Measurements from ENCODE around the gene TMEM100.
A peak's percentile ranks its signal among the peaks of the same experiment; 100 is the strongest.

Gene TMEM100

DNA sequence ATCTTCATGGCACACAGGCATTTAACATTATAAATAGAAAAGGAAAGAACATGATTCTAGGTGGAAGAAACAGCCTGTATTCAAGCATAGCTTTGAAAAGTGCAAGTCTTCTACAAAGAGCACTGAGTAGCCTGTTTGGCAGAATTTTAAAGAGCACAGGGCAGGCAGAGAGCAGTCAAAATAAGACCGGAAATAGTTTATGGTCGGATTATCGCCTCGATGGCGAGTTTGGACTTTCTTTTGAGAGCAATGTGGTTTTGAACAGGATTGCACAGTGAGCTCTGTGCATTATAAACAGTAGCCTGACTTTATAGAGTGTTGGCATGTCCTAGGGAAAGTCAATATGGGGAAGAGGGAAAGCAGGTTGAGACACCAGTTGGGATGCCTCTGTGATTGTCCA is 6.2 kb upstream of the TMEM100 start:
- Histone ChIP-seq H3K27me3 (ENCODE audit: low read depth, low read length) (no peaks in the 10 kb centered on the region), H3K36me3 (ENCODE audit: control insufficient read depth in 1 of 2, insufficient read depth in 2 of 2, low read length in 2 of 2) (no peaks in the 10 kb centered on the region), H3K9me3 (ENCODE audit: control insufficient read depth in 1 of 2, low read length in 2 of 2) (no peaks in the 10 kb centered on the region), H3K4me3 (ENCODE audit: low read depth in 1 of 2, low read length in 2 of 2) (no peak overlapping the region), H3K27ac (ENCODE audit: low read length) (no peak overlapping the region), H3K4me1 (ENCODE audit: control insufficient read depth in 1 of 2, insufficient read depth in 2 of 2, low read length in 2 of 2) (peaks cover 18 to 52% of the 10 kb centered on the region in 2 donors)

DNA sequence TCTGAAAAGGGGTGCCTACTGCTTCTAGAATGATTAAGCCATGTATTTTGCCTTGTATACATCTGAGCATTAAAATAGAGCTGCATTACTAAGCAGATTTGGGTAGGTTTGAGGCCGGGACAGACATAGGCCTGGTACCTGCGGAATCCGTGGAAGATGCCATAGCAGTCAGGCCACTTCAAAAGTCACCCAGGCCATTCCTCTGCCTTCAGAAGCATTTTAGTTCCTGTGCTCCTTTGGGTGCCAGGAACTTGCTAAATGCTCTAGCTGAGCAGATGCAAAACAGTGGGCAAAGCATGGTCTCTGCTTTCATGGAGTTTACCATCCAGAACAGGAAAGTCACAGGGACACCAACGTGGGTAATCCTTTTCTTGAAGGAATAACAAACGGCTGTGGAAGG is 5.7 kb upstream of the TMEM100 start:
- H3K4me3 ChIP-seq (ENCODE audit: low read depth in 1 of 2, low read length in 2 of 2): no peak overlapping the region
- H3K36me3 ChIP-seq (ENCODE audit: control insufficient read depth in 1 of 2, insufficient read depth in 2 of 2, low read length in 2 of 2): no peaks in the 10 kb centered on the region
- H3K4me1 ChIP-seq (ENCODE audit: control insufficient read depth in 1 of 2, insufficient read depth in 2 of 2, low read length in 2 of 2): peaks cover 16 to 48% of the 10 kb centered on the region in 2 donors
- H3K27ac ChIP-seq (ENCODE audit: low read length): no peak overlapping the region
- H3K27me3 ChIP-seq (ENCODE audit: low read depth, low read length): no peaks in the 10 kb centered on the region
- H3K9me3 ChIP-seq (ENCODE audit: control insufficient read depth in 1 of 2, low read length in 2 of 2): no peaks in the 10 kb centered on the region

DNA sequence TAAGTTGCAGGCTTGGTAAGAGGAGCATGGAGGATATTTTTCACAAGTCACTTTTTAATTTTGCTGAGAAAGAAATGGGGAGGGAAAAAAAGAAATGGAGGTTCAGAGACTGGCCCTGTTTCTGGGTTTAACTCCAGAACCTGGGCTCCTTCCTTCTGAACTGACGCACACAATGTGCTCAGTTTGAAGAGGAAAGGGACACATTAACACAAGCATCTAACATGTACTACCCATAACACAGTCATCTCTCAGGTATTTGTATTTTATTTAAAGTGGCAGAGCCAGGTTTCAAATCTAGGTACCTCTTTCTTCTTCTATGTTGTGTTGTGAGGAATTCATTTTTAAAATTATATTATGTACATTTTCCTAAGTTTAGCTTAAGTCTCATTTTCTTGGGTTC is 5.3 kb upstream of the TMEM100 start:
- Histone ChIP-seq H3K36me3 (ENCODE audit: control insufficient read depth in 1 of 2, insufficient read depth in 2 of 2, low read length in 2 of 2) (no peaks in the 10 kb centered on the region), H3K4me1 (ENCODE audit: control insufficient read depth in 1 of 2, insufficient read depth in 2 of 2, low read length in 2 of 2) (peaks cover 16 to 43% of the 10 kb centered on the region in 2 donors), H3K4me3 (ENCODE audit: low read depth in 1 of 2, low read length in 2 of 2) (no peak overlapping the region), H3K27ac (ENCODE audit: low read length) (peak overlapping the region; percentile 57), H3K27me3 (ENCODE audit: low read depth, low read length) (no peaks in the 10 kb centered on the region), H3K9me3 (ENCODE audit: control insufficient read depth in 1 of 2, low read length in 2 of 2) (no peaks in the 10 kb centered on the region)

DNA sequence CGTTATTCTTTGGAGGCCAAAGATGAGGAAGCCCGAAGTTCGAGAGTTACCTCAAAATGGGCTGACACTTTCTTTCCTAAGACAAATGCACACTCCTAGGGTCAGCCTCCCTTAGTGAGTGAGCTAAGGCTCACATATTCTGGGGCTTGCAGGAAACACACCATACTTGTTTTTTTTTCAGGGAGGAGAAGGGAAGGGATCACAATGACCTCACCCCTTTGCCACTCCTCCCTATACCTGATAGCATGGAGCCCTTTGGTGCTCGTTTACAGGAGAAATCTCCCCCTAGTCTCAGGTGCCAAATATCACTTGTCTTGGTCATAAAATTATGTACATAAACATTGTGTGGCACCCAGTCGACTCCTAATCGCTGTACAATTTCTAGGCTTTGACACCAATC is 4.6 kb upstream of the TMEM100 start:
- Histone ChIP-seq H3K4me1 (ENCODE audit: control insufficient read depth in 1 of 2, insufficient read depth in 2 of 2, low read length in 2 of 2) (peaks cover 16 to 39% of the 10 kb centered on the region in 2 donors), H3K27ac (ENCODE audit: low read length) (peak overlapping the region; percentile 57)

DNA sequence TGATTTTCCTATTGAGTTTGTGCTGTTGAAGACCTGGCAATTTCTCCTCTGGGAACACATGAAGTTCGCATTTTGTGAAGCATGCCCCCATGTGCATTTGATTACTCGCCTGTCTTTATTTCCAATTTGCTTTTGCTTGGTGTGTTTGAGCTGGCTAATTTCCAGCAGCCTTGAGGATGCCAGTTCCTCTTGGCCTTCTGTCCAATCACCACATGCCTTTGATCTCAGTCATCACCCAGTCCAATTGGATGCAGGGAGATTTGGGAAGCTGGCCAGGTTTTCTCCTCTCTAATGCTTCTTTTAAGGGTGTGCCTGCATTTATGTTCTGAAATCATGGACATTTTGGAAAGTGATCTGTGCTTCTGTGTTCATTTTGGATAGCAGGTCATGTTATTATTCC is 3.8 kb upstream of the TMEM100 start:
- no peak overlapping the region for H3K4me3 ChIP-seq (ENCODE audit: low read depth in 1 of 2, low read length in 2 of 2)
- H3K9me3 ChIP-seq (ENCODE audit: control insufficient read depth in 1 of 2, low read length in 2 of 2): no peaks in the 10 kb centered on the region
- H3K27me3 ChIP-seq (ENCODE audit: low read depth, low read length): no peaks in the 10 kb centered on the region
- H3K4me1 ChIP-seq (ENCODE audit: control insufficient read depth in 1 of 2, insufficient read depth in 2 of 2, low read length in 2 of 2): peaks cover 16 to 33% of the 10 kb centered on the region in 2 donors
- H3K36me3 ChIP-seq (ENCODE audit: control insufficient read depth in 1 of 2, insufficient read depth in 2 of 2, low read length in 2 of 2): no peaks in the 10 kb centered on the region
- H3K27ac ChIP-seq (ENCODE audit: low read length): peak overlapping the region; percentile 57

More for the DNA sequence above, 4.6 kb upstream of the TMEM100 start:
- no peaks in the 10 kb centered on the region for H3K36me3 ChIP-seq (ENCODE audit: control insufficient read depth in 1 of 2, insufficient read depth in 2 of 2, low read length in 2 of 2)
- no peaks in the 10 kb centered on the region for H3K27me3 ChIP-seq (ENCODE audit: low read depth, low read length)
- no peak overlapping the region for H3K4me3 ChIP-seq (ENCODE audit: low read depth in 1 of 2, low read length in 2 of 2)
- no peaks in the 10 kb centered on the region for H3K9me3 ChIP-seq (ENCODE audit: control insufficient read depth in 1 of 2, low read length in 2 of 2)

DNA sequence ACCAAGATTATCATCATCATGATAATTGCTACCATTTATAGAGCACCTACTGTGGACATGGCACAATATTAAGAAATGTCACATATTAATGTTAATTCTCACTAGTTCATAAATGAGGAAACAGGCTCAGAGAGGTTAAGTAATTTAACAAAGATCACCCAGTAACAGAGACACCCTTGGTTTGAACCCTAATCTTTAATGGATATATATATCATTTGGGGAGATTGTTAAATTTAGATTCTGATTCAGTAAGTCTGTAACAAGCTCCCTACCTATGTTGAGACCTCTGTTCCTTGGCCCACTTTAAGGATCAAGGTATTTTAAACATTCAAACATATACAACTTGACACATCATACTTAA is 804 bp upstream of the TMEM100 start:
- Histone ChIP-seq H3K27me3 (ENCODE audit: low read depth, low read length) (no peaks in the 10 kb centered on the region), H3K4me3 (ENCODE audit: low read depth in 1 of 2, low read length in 2 of 2) (peak overlapping the region; percentile 58 to 78), H3K27ac (ENCODE audit: low read length) (peak overlapping the region; percentile 84), H3K36me3 (ENCODE audit: control insufficient read depth in 1 of 2, insufficient read depth in 2 of 2, low read length in 2 of 2) (no peaks in the 10 kb centered on the region), H3K9me3 (ENCODE audit: control insufficient read depth in 1 of 2, low read length in 2 of 2) (no peaks in the 10 kb centered on the region), H3K4me1 (ENCODE audit: control insufficient read depth in 1 of 2, insufficient read depth in 2 of 2, low read length in 2 of 2) (peaks cover 13 to 27% of the 10 kb centered on the region in 2 donors)

DNA sequence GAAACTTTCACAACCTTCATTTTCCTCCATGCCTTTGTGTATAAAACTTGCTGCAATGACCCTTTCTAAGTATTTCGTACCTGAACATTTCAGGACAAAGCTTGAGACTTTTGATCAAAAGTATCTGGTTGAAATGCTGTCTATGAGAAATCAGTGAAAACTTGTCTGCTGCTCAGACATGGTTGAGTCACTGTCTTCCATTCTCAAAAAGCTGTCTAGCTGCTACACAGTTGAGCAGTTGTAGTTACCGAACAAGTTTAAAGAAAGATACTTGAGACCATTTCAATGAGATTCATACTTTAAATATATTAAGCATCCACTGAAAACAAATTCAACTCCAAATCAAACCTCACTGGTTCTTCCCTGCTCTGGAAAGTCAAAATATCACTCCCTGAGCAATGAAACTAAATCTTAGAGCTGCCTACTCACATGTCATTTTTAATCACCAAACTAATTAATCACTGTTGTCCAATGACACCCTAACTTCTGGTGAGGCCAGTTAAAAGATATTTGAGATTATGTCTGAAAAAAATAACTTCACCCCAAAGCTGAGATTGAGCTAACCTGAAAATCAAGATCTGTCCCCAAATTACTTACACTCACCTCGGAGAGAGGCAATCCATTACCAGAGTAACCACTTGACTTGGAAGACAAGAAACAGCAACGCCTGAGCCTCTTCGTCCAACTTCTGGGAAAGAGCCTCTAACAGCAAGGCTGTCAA is 488 bp downstream of the TMEM100 start:
- H3K9me3 ChIP-seq (ENCODE audit: control insufficient read depth in 1 of 2, low read length in 2 of 2): no peaks in the 10 kb centered on the region
- peak overlapping the region; percentile 84 for H3K27ac ChIP-seq (ENCODE audit: low read length)
- peak overlapping the region; percentile 58 to 78 for H3K4me3 ChIP-seq (ENCODE audit: low read depth in 1 of 2, low read length in 2 of 2)
- no peaks in the 10 kb centered on the region for H3K36me3 ChIP-seq (ENCODE audit: control insufficient read depth in 1 of 2, insufficient read depth in 2 of 2, low read length in 2 of 2)
- peaks cover 8 to 28% of the 10 kb centered on the region in 2 donors for H3K4me1 ChIP-seq (ENCODE audit: control insufficient read depth in 1 of 2, insufficient read depth in 2 of 2, low read length in 2 of 2)
- no peaks in the 10 kb centered on the region for H3K27me3 ChIP-seq (ENCODE audit: low read depth, low read length)

DNA sequence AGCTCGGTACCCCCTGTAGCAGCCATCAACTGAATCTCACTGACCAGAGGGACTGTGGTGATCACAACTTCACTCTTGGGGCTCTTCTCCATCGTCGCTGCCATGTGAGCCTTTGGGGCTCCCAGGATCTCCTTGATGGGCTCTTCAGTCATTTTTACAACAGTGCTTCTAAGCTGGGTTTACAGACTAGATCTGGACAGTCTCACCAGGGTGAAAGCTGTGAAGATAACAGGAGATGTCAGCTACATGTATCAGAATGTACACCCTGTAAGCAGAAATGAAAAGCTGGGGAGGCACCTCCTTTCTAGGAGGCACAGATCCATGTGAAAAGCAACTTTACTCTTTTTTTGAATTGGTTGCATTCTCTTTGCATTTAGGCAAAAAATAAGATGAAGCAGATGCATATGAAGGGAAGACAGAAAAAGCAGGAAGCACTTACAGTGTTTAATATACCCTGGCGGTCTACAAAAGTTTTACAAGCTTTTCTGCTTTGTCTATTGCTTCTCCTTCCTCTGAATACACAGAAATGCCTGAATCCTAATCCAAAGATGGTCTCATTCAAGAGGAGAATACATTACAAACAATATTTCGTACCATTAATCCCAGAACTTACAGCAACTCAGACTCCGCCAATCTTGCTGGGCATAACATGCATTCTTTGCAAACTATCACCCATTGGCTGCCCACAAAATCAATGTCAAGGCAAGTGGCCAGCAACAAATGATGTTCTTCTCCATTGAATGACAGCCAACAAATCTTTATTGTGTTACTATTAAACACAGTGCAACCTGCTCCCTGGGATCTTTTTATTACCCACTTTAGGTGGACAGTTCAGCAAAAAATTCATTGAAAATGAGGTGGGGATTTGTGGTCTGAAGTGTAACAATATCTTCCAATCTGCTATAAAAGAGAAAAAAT is 1.5 kb downstream of the TMEM100 start:
- Histone ChIP-seq H3K27me3 (ENCODE audit: low read depth, low read length) (no peaks in the 10 kb centered on the region), H3K36me3 (ENCODE audit: control insufficient read depth in 1 of 2, insufficient read depth in 2 of 2, low read length in 2 of 2) (no peaks in the 10 kb centered on the region), H3K9me3 (ENCODE audit: control insufficient read depth in 1 of 2, low read length in 2 of 2) (no peaks in the 10 kb centered on the region), H3K27ac (ENCODE audit: low read length) (no peak overlapping the region), H3K4me1 (ENCODE audit: control insufficient read depth in 1 of 2, insufficient read depth in 2 of 2, low read length in 2 of 2) (peaks cover under 1 to 20% of the 10 kb centered on the region in 2 donors), H3K4me3 (ENCODE audit: low read depth in 1 of 2, low read length in 2 of 2) (peak overlapping the region; percentile 58 to 78)

DNA sequence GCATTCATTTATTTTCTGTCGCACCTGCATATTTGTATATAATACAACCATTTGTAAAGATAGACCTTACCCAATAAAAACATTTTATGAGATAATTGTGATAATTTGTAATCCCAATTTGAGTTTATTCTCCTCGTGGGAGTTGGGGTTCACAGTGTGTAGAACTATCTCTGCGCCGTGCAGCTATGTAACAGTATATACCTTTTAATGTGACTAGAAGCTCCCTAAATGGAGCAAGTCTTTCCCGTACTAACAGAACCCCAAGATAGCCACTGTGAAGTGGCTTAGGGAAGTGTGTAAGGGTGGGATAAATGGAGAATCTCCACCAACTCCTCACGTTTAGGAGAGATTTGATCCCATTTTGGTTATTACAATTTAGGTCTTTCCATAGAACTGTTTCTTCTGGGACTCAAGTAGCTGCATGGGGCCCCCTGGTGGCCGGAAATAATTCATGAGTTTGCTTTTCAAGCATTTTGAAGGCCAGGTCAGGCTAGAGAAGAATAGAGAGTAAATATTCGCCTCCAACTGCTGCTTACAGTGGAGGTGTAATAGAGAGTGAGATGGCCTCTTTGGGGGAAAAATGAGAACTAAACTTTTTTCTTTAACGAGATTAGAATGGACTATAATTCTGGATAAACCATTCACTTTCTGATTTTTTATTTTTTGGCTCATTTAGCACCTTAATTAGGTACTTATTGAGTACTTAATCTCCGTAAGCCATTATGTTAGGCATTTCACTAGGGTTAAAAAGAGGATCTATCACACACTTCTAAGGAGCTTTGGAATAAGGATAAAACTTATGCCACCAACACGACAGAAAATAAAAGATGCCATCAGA is 4.5 kb downstream of the TMEM100 start:
- Histone ChIP-seq H3K27ac (ENCODE audit: low read length) (no peak overlapping the region), H3K4me1 (ENCODE audit: control insufficient read depth in 1 of 2, insufficient read depth in 2 of 2, low read length in 2 of 2) (peaks cover 0 to 14% of the 10 kb centered on the region in 2 donors), H3K27me3 (ENCODE audit: low read depth, low read length) (no peaks in the 10 kb centered on the region), H3K4me3 (ENCODE audit: low read depth in 1 of 2, low read length in 2 of 2) (no peak overlapping the region), H3K9me3 (ENCODE audit: control insufficient read depth in 1 of 2, low read length in 2 of 2) (no peaks in the 10 kb centered on the region), H3K36me3 (ENCODE audit: control insufficient read depth in 1 of 2, insufficient read depth in 2 of 2, low read length in 2 of 2) (no peaks in the 10 kb centered on the region)

DNA sequence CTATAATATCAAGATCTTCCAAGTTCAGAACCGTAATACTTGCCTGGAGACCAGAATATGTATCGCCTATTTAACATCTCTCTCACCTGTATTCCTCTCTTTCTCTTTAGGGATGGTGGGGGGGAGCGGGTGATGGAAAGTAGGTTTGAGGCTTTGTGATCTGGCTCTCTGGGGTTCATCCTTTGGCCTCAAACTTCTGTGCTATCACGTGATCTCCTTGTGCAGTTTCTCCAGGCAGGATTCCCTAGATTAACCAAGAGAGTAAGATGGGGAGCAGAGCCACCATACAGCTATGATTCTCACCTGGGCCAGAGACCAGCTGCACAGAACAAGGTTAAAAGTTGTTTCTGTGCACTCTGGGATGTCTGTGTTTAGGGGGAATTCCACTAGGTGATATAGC is 5.2 kb downstream of the TMEM100 start:
- no peaks in the 10 kb centered on the region for H3K36me3 ChIP-seq (ENCODE audit: control insufficient read depth in 1 of 2, insufficient read depth in 2 of 2, low read length in 2 of 2)

More for the DNA sequence above, 5.2 kb downstream of the TMEM100 start:
- peaks cover 0 to 14% of the 10 kb centered on the region in 2 donors for H3K4me1 ChIP-seq (ENCODE audit: control insufficient read depth in 1 of 2, insufficient read depth in 2 of 2, low read length in 2 of 2)
- H3K27ac ChIP-seq (ENCODE audit: low read length): no peak overlapping the region
- H3K27me3 ChIP-seq (ENCODE audit: low read depth, low read length): no peaks in the 10 kb centered on the region
- H3K4me3 ChIP-seq (ENCODE audit: low read depth in 1 of 2, low read length in 2 of 2): no peak overlapping the region
- H3K9me3 ChIP-seq (ENCODE audit: control insufficient read depth in 1 of 2, low read length in 2 of 2): no peaks in the 10 kb centered on the region
